GM19372 (cell line): ENCODE data around the gene PIGX.

Source experiments
- ATAC-seq: cut with Tn5 transposase; IDR thresholded peaks from one replicate; pipeline ENCODE4 v1.9.1; 2021; ENCODE audit warnings: mild to moderate bottlenecking, low read depth, moderate library complexity; ENCODE audit not compliant: unreplicated experiment

PIGX gene

GRCh38 chr3:196754091-196754981 lies 42.2 kb downstream of the PIGX start:
- ATAC-seq = no peak

- no peak for ATAC-seq
Measured at GRCh38 chr3:196756732-196757131, 44.6 kb downstream of the PIGX start.

- no peak for ATAC-seq
Measured at GRCh38 chr3:196757876-196758739, 45.9 kb downstream of the PIGX start.

GRCh38 chr3:196763179-196763578 lies 51.0 kb downstream of the PIGX start:
- no peak for ATAC-seq

- ATAC-seq = no peak
Measured at GRCh38 chr3:196765454-196765853, 53.3 kb downstream of the PIGX start.

- ATAC-seq = no peak
Measured at GRCh38 chr3:196771067-196771466, 58.9 kb downstream of the PIGX start.

- no peak for ATAC-seq
Measured at GRCh38 chr3:196772102-196772501, 59.9 kb downstream of the PIGX start.

GRCh38 chr3:196772897-196773296 lies 60.7 kb downstream of the PIGX start:
- no peak for ATAC-seq

GRCh38 chr3:196774191-196774820 lies 62.1 kb downstream of the PIGX start:
- no peak for ATAC-seq

- no peak for ATAC-seq
Measured at GRCh38 chr3:196774848-196775422, 62.8 kb downstream of the PIGX start.

- ATAC-seq = no peak
Measured at GRCh38 chr3:196775938-196776337, 63.8 kb downstream of the PIGX start.

- ATAC-seq = no peak
Measured at GRCh38 chr3:196777836-196778235, 65.7 kb downstream of the PIGX start.

GRCh38 chr3:196778755-196779154 lies 66.6 kb downstream of the PIGX start:
- no peak for ATAC-seq

- no peak for ATAC-seq
Measured at GRCh38 chr3:196782511-196782910, 70.3 kb downstream of the PIGX start.
